ENCODE measurements around the gene TMEM270. TPM values are rescaled to one million over a fixed set of nuclear protein-coding genes. Genes with fewer than 3 reads are reported as not detected.
A peak's percentile ranks its signal among the peaks of the same experiment; 100 is the strongest.

Gene TMEM270
- total and polyA plus RNA-seq, 7 donors: 0.39 TPM; not detected in 6

DNA sequence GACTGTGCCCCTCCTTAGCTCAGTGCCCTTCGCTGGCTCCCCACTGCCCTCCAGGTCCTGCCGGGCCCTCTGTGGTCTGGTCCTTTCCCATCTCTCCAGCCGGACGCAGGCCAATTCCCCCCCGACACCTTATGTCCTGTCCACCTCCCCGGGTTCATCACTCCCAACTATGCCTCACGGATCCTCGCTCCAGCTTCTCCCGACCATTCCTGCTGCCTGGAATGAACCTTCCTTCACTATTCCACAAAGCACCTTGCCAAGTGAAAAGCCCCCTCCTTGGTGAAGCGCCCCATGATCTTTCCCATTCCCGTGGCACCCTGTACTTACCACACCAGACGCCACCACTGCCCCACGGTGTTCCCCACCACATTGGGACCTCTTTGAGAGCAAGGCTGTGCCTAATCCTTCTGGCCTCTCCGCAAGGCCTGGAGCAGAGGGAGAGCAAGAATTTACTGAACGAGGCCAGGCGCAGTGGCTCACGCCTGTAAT lies 47.2 kb downstream of the TMEM270 start:
- 94 to 95% methylated on average over 17 of the region's 17 CpGs for WGBS, 2 donors
- intact Hi-C loops (cut with DNase I): no loop called here

GRCh38 chr7:73909051-73909941 lies 48.3 kb downstream of the TMEM270 start:
- intact Hi-C loops (cut with DNase I): no loop called here
- Histone ChIP-seq H3K27ac (no peak overlapping the region), H3K27me3 (no peaks in the 10 kb centered on the region)

More for the DNA sequence above, 47.2 kb downstream of the TMEM270 start:
- Histone ChIP-seq H3K9me3 (no peaks in the 10 kb centered on the region), H3K4me3 (no peak overlapping the region), H3K27ac (no peak overlapping the region), H3K4me1 (peaks cover 0 to 9% (median 0%) of the 10 kb centered on the region in 4 donors), H3K36me3 (no peaks in the 10 kb centered on the region), H3K27me3 (no peaks in the 10 kb centered on the region)
- TF ChIP-seq, protein P1, sequence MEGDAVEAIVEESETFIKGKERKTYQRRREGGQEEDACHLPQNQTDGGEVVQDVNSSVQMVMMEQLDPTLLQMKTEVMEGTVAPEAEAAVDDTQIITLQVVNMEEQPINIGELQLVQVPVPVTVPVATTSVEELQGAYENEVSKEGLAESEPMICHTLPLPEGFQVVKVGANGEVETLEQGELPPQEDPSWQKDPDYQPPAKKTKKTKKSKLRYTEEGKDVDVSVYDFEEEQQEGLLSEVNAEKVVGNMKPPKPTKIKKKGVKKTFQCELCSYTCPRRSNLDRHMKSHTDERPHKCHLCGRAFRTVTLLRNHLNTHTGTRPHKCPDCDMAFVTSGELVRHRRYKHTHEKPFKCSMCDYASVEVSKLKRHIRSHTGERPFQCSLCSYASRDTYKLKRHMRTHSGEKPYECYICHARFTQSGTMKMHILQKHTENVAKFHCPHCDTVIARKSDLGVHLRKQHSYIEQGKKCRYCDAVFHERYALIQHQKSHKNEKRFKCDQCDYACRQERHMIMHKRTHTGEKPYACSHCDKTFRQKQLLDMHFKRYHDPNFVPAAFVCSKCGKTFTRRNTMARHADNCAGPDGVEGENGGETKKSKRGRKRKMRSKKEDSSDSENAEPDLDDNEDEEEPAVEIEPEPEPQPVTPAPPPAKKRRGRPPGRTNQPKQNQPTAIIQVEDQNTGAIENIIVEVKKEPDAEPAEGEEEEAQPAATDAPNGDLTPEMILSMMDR (IDR thresholded peaks at IDR 0.05): no peak
- TF ChIP-seq POLR2AphosphoS5 (IDR thresholded peaks at IDR 0.05) (no peak), EP300 (IDR thresholded peaks at IDR 0.05) (no peak), POLR2A (IDR thresholded peaks at IDR 0.05) (no peak)
- peak; percentile 60 for DNase-seq

DNA sequence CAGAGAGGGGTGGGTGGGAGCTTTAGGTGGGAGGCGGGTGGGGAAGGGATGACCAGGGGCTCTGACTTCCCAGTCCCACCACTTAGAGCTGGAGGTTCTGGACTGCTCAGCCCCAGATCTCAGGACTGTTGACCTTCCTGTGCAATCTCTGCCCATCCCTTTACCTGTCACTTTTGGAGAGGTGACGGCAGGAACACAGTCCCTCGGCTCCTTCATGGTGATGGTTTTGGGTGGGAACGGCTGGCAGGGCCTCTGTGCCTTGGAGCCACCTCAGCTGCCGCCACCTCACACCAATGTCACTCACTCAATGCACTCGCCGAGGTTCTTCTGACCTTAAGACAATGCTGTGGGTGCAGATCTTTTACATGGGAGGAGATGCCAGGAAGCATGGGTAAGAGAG lies 49.0 kb downstream of the TMEM270 start:
- WGBS, 2 donors: 89 to 93% methylated on average over 7 of the region's 7 CpGs

More at GRCh38 chr7:73909051-73909941, 48.3 kb downstream of the TMEM270 start:
- DNase-seq: peak; percentile 60
- Histone ChIP-seq H3K4me3 (no peak overlapping the region), H3K9me3 (no peaks in the 10 kb centered on the region), H3K4me1 (peaks cover 0 to 9% (median 0%) of the 10 kb centered on the region in 4 donors), H3K36me3 (no peaks in the 10 kb centered on the region)
- TF ChIP-seq POLR2A (IDR thresholded peaks at IDR 0.05) (no peak), EP300 (IDR thresholded peaks at IDR 0.05) (no peak), POLR2AphosphoS5 (IDR thresholded peaks at IDR 0.05) (no peak)
- TF ChIP-seq, protein P1 (IDR thresholded peaks at IDR 0.05): no peak
- WGBS, 2 donors: 50 to 65% methylated on average over 13 of the region's 13 CpGs

GRCh38 chr7:73912223-73912622 lies 51.3 kb downstream of the TMEM270 start:
- intact Hi-C loops (cut with DNase I): no loop called here
- 92 to 93% methylated on average over 5 of the region's 5 CpGs for WGBS, 2 donors

More for the DNA sequence above, 49.0 kb downstream of the TMEM270 start:
- peaks cover 0 to 4% (median 0%) of the 10 kb centered on the region in 4 donors for H3K4me1 ChIP-seq
- TF ChIP-seq EP300 (IDR thresholded peaks at IDR 0.05): no peak
- no peaks in the 10 kb centered on the region for H3K9me3 ChIP-seq
- H3K36me3 ChIP-seq: no peaks in the 10 kb centered on the region
- intact Hi-C loops (cut with DNase I): no loop called here
- no peaks in the 10 kb centered on the region for H3K27me3 ChIP-seq
- H3K4me3 ChIP-seq: no peak overlapping the region
- peak; percentile 38 for DNase-seq
- H3K27ac ChIP-seq: no peak overlapping the region

More at GRCh38 chr7:73912223-73912622, 51.3 kb downstream of the TMEM270 start:
- Histone ChIP-seq H3K27ac (no peak overlapping the region), H3K27me3 (no peaks in the 10 kb centered on the region), H3K4me1 (no peaks in the 10 kb centered on the region), H3K4me3 (no peak overlapping the region), H3K36me3 (no peaks in the 10 kb centered on the region), H3K9me3 (no peaks in the 10 kb centered on the region)
- TF ChIP-seq POLR2AphosphoS5 (IDR thresholded peaks at IDR 0.05): no peak
- TF ChIP-seq EP300 (IDR thresholded peaks at IDR 0.05): no peak
- TF ChIP-seq POLR2A (IDR thresholded peaks at IDR 0.05): no peak
- DNase-seq: no peak

Other genes starting within 250 kb of the TMEM270 start
- gene MLXIPL, start 236.6 kb upstream of the TMEM270 start, total RNA-seq: 10 to 100 TPM in 2 of 4 donors, 1 to 10 TPM in 2; 2.5 to 15.0 (median 10.8) TPM
- 10 to 100 TPM in 1 of 3 donors, 1 to 10 TPM in 2; 1.6 to 11.9 (median 4.8) TPM for gene MLXIPL, start 236.6 kb upstream of the TMEM270 start, polyA plus RNA-seq
- 1 to 10 TPM; 1.6 to 8.7 (median 4.4) TPM for gene VPS37D, start 193.3 kb upstream of the TMEM270 start, total RNA-seq
- gene VPS37D, start 193.3 kb upstream of the TMEM270 start, polyA plus RNA-seq: 1 to 10 TPM in 1 of 3 donors, under 1 TPM in 1, not detected in 1; 0.60 to 1.0 TPM
- 1 to 10 TPM; 3.3 to 7.6 (median 5.8) TPM for gene DNAJC30, start 177.7 kb upstream of the TMEM270 start, total RNA-seq
- 1 to 10 TPM; 5.1 to 9.4 (median 6.6) TPM for gene DNAJC30, start 177.7 kb upstream of the TMEM270 start, polyA plus RNA-seq
- gene BUD23, start 177.6 kb upstream of the TMEM270 start, total RNA-seq: 10 to 100 TPM; 36.8 to 42.4 (median 39.0) TPM
- 10 to 100 TPM; 34.2 to 86.8 (median 36.0) TPM for gene BUD23, start 177.6 kb upstream of the TMEM270 start, polyA plus RNA-seq
- 10 to 100 TPM; 16.1 to 24.6 (median 19.8) TPM for gene STX1A, start 141.5 kb upstream of the TMEM270 start, total RNA-seq
- 1 to 10 TPM; 1.8 to 5.7 (median 2.4) TPM for gene STX1A, start 141.5 kb upstream of the TMEM270 start, polyA plus RNA-seq
- gene ABHD11, start 122.4 kb upstream of the TMEM270 start, total RNA-seq: 10 to 100 TPM in 2 of 4 donors, 1 to 10 TPM in 2; 5.4 to 13.0 (median 9.2) TPM
- 10 to 100 TPM; 79.3 to 91.3 (median 81.7) TPM for gene ABHD11, start 122.4 kb upstream of the TMEM270 start, polyA plus RNA-seq
- 1 to 10 TPM in 1 of 4 donors, under 1 TPM in 1, not detected in 2; 0.71 to 1.1 TPM for gene CLDN3, start 90.9 kb upstream of the TMEM270 start, total RNA-seq
- 100 to 1,000 TPM; 174 to 705 (median 231) TPM for gene CLDN3, start 90.9 kb upstream of the TMEM270 start, polyA plus RNA-seq
- gene CLDN4, start 30.2 kb upstream of the TMEM270 start, total RNA-seq: under 1 TPM in 2 of 4 donors, not detected in 2; 0.16 to 0.71 TPM
- 100 to 1,000 TPM; 210 to 690 (median 293) TPM for gene CLDN4, start 30.2 kb upstream of the TMEM270 start, polyA plus RNA-seq
- gene METTL27, start 18.6 kb upstream of the TMEM270 start, total RNA-seq: 1 to 10 TPM in 3 of 4 donors, under 1 TPM in 1; 0.99 to 5.5 (median 2.1) TPM
- gene METTL27, start 18.6 kb upstream of the TMEM270 start, polyA plus RNA-seq: 10 to 100 TPM in 1 of 3 donors, 1 to 10 TPM in 2; 2.1 to 12.3 (median 4.8) TPM
- gene ELN, start 167.0 kb downstream of the TMEM270 start, total RNA-seq: 100 to 1,000 TPM in 1 of 4 donors, 10 to 100 TPM in 3; 13.3 to 174 (median 36.4) TPM
- 10 to 100 TPM in 1 of 3 donors, 1 to 10 TPM in 2; 2.5 to 41.2 (median 6.6) TPM for gene ELN, start 167.0 kb downstream of the TMEM270 start, polyA plus RNA-seq
- 10 to 100 TPM in 1 of 4 donors, 1 to 10 TPM in 3; 4.6 to 15.0 (median 6.5) TPM for gene LIMK1, start 222.6 kb downstream of the TMEM270 start, total RNA-seq
- gene LIMK1, start 222.6 kb downstream of the TMEM270 start, polyA plus RNA-seq: 10 to 100 TPM in 1 of 3 donors, 1 to 10 TPM in 2; 9.6 to 16.3 (median 9.7) TPM

All from sigmoid colon (tissue), 7 donors.